ENCODE results near the gene RAD51B. TPM values are rescaled to one million over a fixed set of nuclear protein-coding genes. Genes with fewer than 3 reads are reported as not detected.
"Not testable (repeated sequence)": the region's sequence is repeated elsewhere in the genome, so short reads cannot be mapped to it uniquely, and the experiment has no call there.

Gene RAD51B
- total RNA-seq, 1 experiment from 2014 or later, result 10.8 TPM

DNA sequence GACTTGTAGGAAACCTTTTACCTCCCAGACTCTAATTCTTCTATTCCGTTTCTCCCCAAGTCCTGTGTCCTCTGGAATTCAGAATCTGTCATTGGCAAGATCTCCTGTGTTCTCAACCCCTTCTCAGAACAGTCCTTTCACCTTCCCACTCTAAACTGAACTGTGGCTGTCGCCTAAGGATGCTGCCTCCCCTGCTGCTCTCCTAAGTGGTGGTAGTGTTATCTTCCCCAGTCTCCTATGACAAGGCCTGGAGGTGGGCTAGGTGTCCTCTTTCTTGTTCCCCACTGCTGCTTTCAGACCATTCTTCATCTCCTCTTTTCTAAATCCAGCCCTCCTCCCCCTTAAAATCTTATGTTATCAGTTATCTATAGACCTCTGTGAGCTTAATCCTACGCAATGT, 397.4 kb downstream of the RAD51B start:
- H3K27ac ChIP-seq (ENCODE audit: low read length), result no peak overlapping the region
- no peak overlapping the region for H3K4me2 ChIP-seq (ENCODE audit: low read length)
- H2AFZ ChIP-seq (ENCODE audit: low read length), result no peak overlapping the region
- H3K9me2 ChIP-seq (replicated peaks; ENCODE audit: low read length), result no peaks in the 10 kb centered on the region
- ATAC-seq, result no peak
- no TSS peak for BruUV-seq (replicated peaks)
- intact Hi-C loops (cut with micrococcal nuclease), result no loop called here
- no peak overlapping the region for H3K9ac ChIP-seq (ENCODE audit: low read length)
- POLR2A ChIA-PET (ENCODE audit: unreplicated experiment), result no interaction called here
- H3K27me3 ChIP-seq (ENCODE audit: low read length), result no peaks in the 10 kb centered on the region
- H3K4me3 ChIP-seq (ENCODE audit: low read length), result no peak overlapping the region
- no peak for DNase-seq
- no peaks in the 10 kb centered on the region for H3F3A ChIP-seq (ENCODE audit: low read length, unreplicated experiment)
- TF ChIP-seq EZH2 (IDR thresholded peaks at IDR 0.05; ENCODE audit: low read length, unreplicated experiment) (no peak), EZH2phosphoT487 (IDR thresholded peaks at IDR 0.05; ENCODE audit: borderline replicate concordance, low read length) (no peak)
- H4K20me1 ChIP-seq (ENCODE audit: low read length), result no peaks in the 10 kb centered on the region
- H3K36me3 ChIP-seq (ENCODE audit: low read depth, low read length), result no peaks in the 10 kb centered on the region
- H3K79me2 ChIP-seq (ENCODE audit: low read length), result no peaks in the 10 kb centered on the region
- H3K4me1 ChIP-seq (ENCODE audit: insufficient read depth, low read length), result peaks cover 11% of the 10 kb centered on the region
- H3K9me3 ChIP-seq (ENCODE audit: low read length), result no peaks in the 10 kb centered on the region
- CTCF ChIA-PET, result interaction anchor here (0.5 kb wide), 1 partner anchor 192 kb away, joined by 3 read pairs; no protein-coding TSS in a partner anchor

DNA sequence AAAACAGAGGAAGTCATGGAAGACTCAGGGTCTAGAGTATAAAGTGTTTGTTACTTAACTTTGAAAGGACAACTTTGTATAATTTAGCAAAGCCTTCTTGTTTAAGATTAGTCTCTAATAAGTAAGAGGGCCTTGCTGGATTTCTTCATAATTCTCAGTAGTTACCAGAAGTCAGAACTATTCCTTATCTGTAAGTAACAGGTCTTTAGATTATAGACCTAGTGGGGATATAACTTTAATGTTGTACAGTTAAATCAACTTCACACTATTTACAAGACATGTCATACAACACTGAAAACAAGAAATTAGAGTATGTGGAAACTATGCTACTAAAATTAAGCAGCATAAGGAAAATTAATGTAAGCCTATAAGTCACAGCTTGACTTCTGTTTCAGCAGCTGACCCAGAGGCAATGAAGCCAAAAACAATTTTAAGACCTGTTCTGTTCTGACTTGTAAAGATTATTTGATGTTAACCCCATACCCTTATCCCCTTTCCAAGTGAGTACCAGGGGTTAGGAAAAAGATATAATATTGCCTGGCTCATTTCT, 398.3 kb downstream of the RAD51B start:
- DNase-seq, result no peak
- Histone ChIP-seq H3K9me3 (ENCODE audit: low read length) (no peaks in the 10 kb centered on the region), H3K79me2 (ENCODE audit: low read length) (no peaks in the 10 kb centered on the region), H3K27ac (ENCODE audit: low read length) (no peak overlapping the region), H3K4me3 (ENCODE audit: low read length) (no peak overlapping the region), H4K20me1 (ENCODE audit: low read length) (no peaks in the 10 kb centered on the region), H3K36me3 (ENCODE audit: low read depth, low read length) (no peaks in the 10 kb centered on the region), H3K9me2 (replicated peaks; ENCODE audit: low read length) (no peaks in the 10 kb centered on the region), H3K27me3 (ENCODE audit: low read length) (no peaks in the 10 kb centered on the region), H3K4me1 (ENCODE audit: insufficient read depth, low read length) (peaks cover 11% of the 10 kb centered on the region), H3K4me2 (ENCODE audit: low read length) (no peak overlapping the region), H3F3A (ENCODE audit: low read length, unreplicated experiment) (no peaks in the 10 kb centered on the region), H3K9ac (ENCODE audit: low read length) (no peak overlapping the region), H2AFZ (ENCODE audit: low read length) (no peak overlapping the region)
- ChIA-PET CTCF (interaction anchor here (0.5 kb wide), 1 partner anchor 191 kb away, joined by 3 read pairs; no protein-coding TSS in a partner anchor), POLR2A (ENCODE audit: unreplicated experiment) (no interaction called here)
- intact Hi-C loops (cut with micrococcal nuclease), result no loop called here
- no peak for ATAC-seq
- TF ChIP-seq, protein P1, sequence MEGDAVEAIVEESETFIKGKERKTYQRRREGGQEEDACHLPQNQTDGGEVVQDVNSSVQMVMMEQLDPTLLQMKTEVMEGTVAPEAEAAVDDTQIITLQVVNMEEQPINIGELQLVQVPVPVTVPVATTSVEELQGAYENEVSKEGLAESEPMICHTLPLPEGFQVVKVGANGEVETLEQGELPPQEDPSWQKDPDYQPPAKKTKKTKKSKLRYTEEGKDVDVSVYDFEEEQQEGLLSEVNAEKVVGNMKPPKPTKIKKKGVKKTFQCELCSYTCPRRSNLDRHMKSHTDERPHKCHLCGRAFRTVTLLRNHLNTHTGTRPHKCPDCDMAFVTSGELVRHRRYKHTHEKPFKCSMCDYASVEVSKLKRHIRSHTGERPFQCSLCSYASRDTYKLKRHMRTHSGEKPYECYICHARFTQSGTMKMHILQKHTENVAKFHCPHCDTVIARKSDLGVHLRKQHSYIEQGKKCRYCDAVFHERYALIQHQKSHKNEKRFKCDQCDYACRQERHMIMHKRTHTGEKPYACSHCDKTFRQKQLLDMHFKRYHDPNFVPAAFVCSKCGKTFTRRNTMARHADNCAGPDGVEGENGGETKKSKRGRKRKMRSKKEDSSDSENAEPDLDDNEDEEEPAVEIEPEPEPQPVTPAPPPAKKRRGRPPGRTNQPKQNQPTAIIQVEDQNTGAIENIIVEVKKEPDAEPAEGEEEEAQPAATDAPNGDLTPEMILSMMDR (conservative IDR thresholded peaks at IDR 0.05; ENCODE audit: low read depth, low read length), result no peak
- TF ChIP-seq EZH2 (IDR thresholded peaks at IDR 0.05; ENCODE audit: low read length, unreplicated experiment), result no peak
- TF ChIP-seq EZH2phosphoT487 (IDR thresholded peaks at IDR 0.05; ENCODE audit: borderline replicate concordance, low read length), result no peak
- no TSS peak for BruUV-seq (replicated peaks)

DNA sequence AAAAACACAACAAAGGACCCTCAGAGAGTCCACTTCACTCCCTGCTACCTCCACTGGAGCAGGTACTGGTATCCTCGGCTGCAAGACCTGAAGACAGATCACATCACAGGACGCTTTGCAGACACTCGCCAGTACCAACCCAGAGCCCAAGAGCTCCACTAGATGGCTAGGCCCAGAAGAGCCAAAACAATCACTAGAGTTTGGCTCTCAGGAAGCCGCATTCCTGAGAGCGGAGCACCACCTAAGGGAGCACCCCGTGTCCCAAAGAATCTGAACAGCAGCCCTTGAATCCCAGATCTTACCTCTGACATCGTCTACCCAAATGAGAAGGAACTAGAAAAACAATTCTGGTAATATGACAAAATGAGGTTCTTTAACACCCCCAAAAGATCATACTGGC, 399.8 kb downstream of the RAD51B start:
- Histone ChIP-seq H3K79me2 (ENCODE audit: low read length) (no peaks in the 10 kb centered on the region), H3K9ac (ENCODE audit: low read length) (no peak overlapping the region), H4K20me1 (ENCODE audit: low read length) (no peaks in the 10 kb centered on the region), H3K4me3 (ENCODE audit: low read length) (no peak overlapping the region), H3K9me2 (replicated peaks; ENCODE audit: low read length) (no peaks in the 10 kb centered on the region), H3K27ac (ENCODE audit: low read length) (no peak overlapping the region), H3K4me2 (ENCODE audit: low read length) (no peak overlapping the region), H3K36me3 (ENCODE audit: low read depth, low read length) (no peaks in the 10 kb centered on the region), H3K9me3 (ENCODE audit: low read length) (no peaks in the 10 kb centered on the region), H2AFZ (ENCODE audit: low read length) (no peak overlapping the region), H3K4me1 (ENCODE audit: insufficient read depth, low read length) (peaks cover 11% of the 10 kb centered on the region), H3K27me3 (ENCODE audit: low read length) (no peaks in the 10 kb centered on the region), H3F3A (ENCODE audit: low read length, unreplicated experiment) (no peaks in the 10 kb centered on the region)
- DNase-seq (no peak), ATAC-seq (peak; percentile 24; the same call in 1 of the 2 replicates)
- ChIA-PET CTCF (no interaction called here), POLR2A (ENCODE audit: unreplicated experiment) (no interaction called here)
- TF ChIP-seq, protein P1 (conservative IDR thresholded peaks at IDR 0.05; ENCODE audit: low read depth, low read length), result no peak
- no peak for TF ChIP-seq EZH2 (IDR thresholded peaks at IDR 0.05; ENCODE audit: low read length, unreplicated experiment)
- no peak for TF ChIP-seq EZH2phosphoT487 (IDR thresholded peaks at IDR 0.05; ENCODE audit: borderline replicate concordance, low read length)
- no TSS peak for BruUV-seq (replicated peaks)
- intact Hi-C loops (cut with micrococcal nuclease), result no loop called here

DNA sequence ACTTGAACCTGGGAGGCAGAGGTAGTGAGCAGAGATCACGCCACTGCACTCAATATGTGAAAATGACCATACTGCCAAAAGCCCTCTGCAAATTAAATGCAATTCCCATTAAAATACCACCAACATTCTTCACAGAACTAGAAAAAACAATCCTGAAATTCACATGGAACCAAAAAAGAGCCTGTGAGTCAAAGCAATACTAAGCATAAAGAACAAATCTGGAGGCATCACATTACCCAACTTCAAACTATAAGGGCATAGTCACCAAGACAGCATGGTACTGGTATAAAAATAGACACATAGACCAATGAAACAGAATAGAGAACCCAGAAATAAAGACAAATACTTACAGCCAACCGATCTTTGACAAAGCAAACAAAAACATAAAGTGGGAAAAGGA, 401.5 kb downstream of the RAD51B start:
- DNase-seq; POLR2A ChIA-PET (ENCODE audit: unreplicated experiment); H4K20me1 ChIP-seq (ENCODE audit: low read length); H3K36me3 ChIP-seq (ENCODE audit: low read depth, low read length); H3K9me3 ChIP-seq (ENCODE audit: low read length); H3K9ac ChIP-seq (ENCODE audit: low read length); CTCF ChIA-PET; H3K79me2 ChIP-seq (ENCODE audit: low read length); H3K4me2 ChIP-seq (ENCODE audit: low read length); H2AFZ ChIP-seq (ENCODE audit: low read length); ATAC-seq; BruUV-seq (replicated peaks); H3F3A ChIP-seq (ENCODE audit: low read length, unreplicated experiment); H3K27ac ChIP-seq (ENCODE audit: low read length); H3K4me1 ChIP-seq (ENCODE audit: insufficient read depth, low read length); H3K27me3 ChIP-seq (ENCODE audit: low read length); intact Hi-C loops (cut with micrococcal nuclease); H3K9me2 ChIP-seq (replicated peaks; ENCODE audit: low read length); H3K4me3 ChIP-seq (ENCODE audit: low read length): not testable (repeated sequence)

Data from PC-3 (cell line).